Measurements from ENCODE around the gene HAPSTR1.
"Not testable (repeated sequence)": the region's sequence is repeated elsewhere in the genome, so short reads cannot be mapped to it uniquely, and the experiment has no call there.

The HAPSTR1 gene

GRCh38 chr16:9090960-9091866, at the start of gene HAPSTR1:
Gene HAPSTR1, plus strand, starts transcription at chr16:9091644. Its CDS starts 401 bp downstream, at chr16:9092045.
- peak; percentile 99 for DNase-seq

GRCh38 chr16:9042533-9042932, 48.9 kb upstream of the HAPSTR1 start:
- no peak for DNase-seq

- no peak for DNase-seq
Measured at GRCh38 chr16:9042964-9043680, 48.3 kb upstream of the HAPSTR1 start.

GRCh38 chr16:9045562-9045961, 45.9 kb upstream of the HAPSTR1 start:
- not testable (repeated sequence) for DNase-seq

- DNase-seq, result no peak
Measured at GRCh38 chr16:9046667-9047055, 44.8 kb upstream of the HAPSTR1 start.

- DNase-seq, result peak; percentile 1
Measured at GRCh38 chr16:9047689-9048301, 43.6 kb upstream of the HAPSTR1 start.

- DNase-seq, result no peak
Measured at GRCh38 chr16:9048302-9048700, 43.1 kb upstream of the HAPSTR1 start.

GRCh38 chr16:9049241-9049640, 42.2 kb upstream of the HAPSTR1 start:
- DNase-seq, result no peak

- no peak for DNase-seq
Measured at GRCh38 chr16:9050102-9050830, 41.2 kb upstream of the HAPSTR1 start.

- DNase-seq, result no peak
Measured at GRCh38 chr16:9053006-9053601, 38.3 kb upstream of the HAPSTR1 start.

GRCh38 chr16:9054460-9054859, 37.0 kb upstream of the HAPSTR1 start:
- no peak for DNase-seq

- no peak for DNase-seq
Measured at GRCh38 chr16:9055115-9055514, 36.3 kb upstream of the HAPSTR1 start.

GRCh38 chr16:9055661-9056060, 35.8 kb upstream of the HAPSTR1 start:
- no peak for DNase-seq

GRCh38 chr16:9056061-9056460, 35.4 kb upstream of the HAPSTR1 start:
- DNase-seq, result no peak

GRCh38 chr16:9058211-9058610, 33.2 kb upstream of the HAPSTR1 start:
- DNase-seq, result no peak

- no peak for DNase-seq
Measured at GRCh38 chr16:9060225-9060624, 31.2 kb upstream of the HAPSTR1 start.

GRCh38 chr16:9061358-9061813, 30.1 kb upstream of the HAPSTR1 start:
- no peak for DNase-seq

GRCh38 chr16:9062301-9062700, 29.1 kb upstream of the HAPSTR1 start:
- no peak for DNase-seq

GRCh38 chr16:9065077-9065476, 26.4 kb upstream of the HAPSTR1 start:
- DNase-seq, result no peak

GRCh38 chr16:9068886-9069285, 22.6 kb upstream of the HAPSTR1 start:
- DNase-seq, result no peak

GRCh38 chr16:9070254-9070653, 21.2 kb upstream of the HAPSTR1 start:
- no peak for DNase-seq

GRCh38 chr16:9071377-9071776, 20.1 kb upstream of the HAPSTR1 start:
- no peak for DNase-seq
